Right lobe of liver (tissue), 4 donors: ENCODE measurements around the gene PRMT3.

ENCODE experiments used
- CTCF ChIP-seq, 4 donors: fragments of 200-600 bp in 3 of 4; fragments of 450-650 bp in 1 of 4; IDR thresholded peaks; one replicate each; pipeline versions ENCODE4 v1.5.1 to v1.8.0; 2016 to 2022; ENCODE audit warnings: antibody characterized with exemption in 4 of 4, mild to moderate bottlenecking in 2 of 4
- POLR2A ChIP-seq: fragments of 450-650 bp; IDR thresholded peaks from one replicate; pipeline ENCODE4 v1.6.1; 2017; ENCODE audit warnings: antibody characterized with exemption, mild to moderate bottlenecking
- donor health status: DM: no; HTN: no; CAD: no.
- donor health status: DM: no; HTN: no; CAD: no.
- donor health status: DM: no; HTN: yes; CAD: no.

- no peak for TF ChIP-seq CTCF (IDR thresholded peaks at IDR 0.05)
- TF ChIP-seq POLR2A: no peak
These were observed 135.0 kb downstream of the PRMT3 start for GRCh38 chr11:20522536-20522935.
